ENCODE data around the gene SLC16A6.

Gene SLC16A6

GRCh38 chr17:68297195-68297594 lies 6.3 kb upstream of the SLC16A6 start:
- no peak overlapping the region for H3K27ac ChIP-seq (ENCODE audit: low read length)
- DNase-seq (ENCODE audit: low read depth, low spot score), result no peak
- peaks cover 3% of the 10 kb centered on the region; the same call in 1 of the 2 replicates for H3K27me3 ChIP-seq (ENCODE audit: control insufficient read depth, insufficient read depth, low read length)
- no peak overlapping the region for H3K4me3 ChIP-seq (ENCODE audit: low read length)
- peaks cover 8% of the 10 kb centered on the region for H3K4me1 ChIP-seq (ENCODE audit: control insufficient read depth, insufficient read depth, low read length)
- H3K9me3 ChIP-seq (ENCODE audit: control insufficient read depth, insufficient read depth, low read length), result no peaks in the 10 kb centered on the region
- no CpG with 5 or more reads among the region's 4 CpGs for WGBS (ENCODE audit: insufficient coverage, insufficient read length)
- H3K36me3 ChIP-seq (ENCODE audit: control insufficient read depth, insufficient read depth, low read length), result no peaks in the 10 kb centered on the region

- no CpG with 5 or more reads among the region's 18 CpGs for WGBS (ENCODE audit: insufficient coverage, insufficient read length)
- peaks cover 8% of the 10 kb centered on the region for H3K4me1 ChIP-seq (ENCODE audit: control insufficient read depth, insufficient read depth, low read length)
- H3K36me3 ChIP-seq (ENCODE audit: control insufficient read depth, insufficient read depth, low read length), result no peaks in the 10 kb centered on the region
- no peaks in the 10 kb centered on the region for H3K9me3 ChIP-seq (ENCODE audit: control insufficient read depth, insufficient read depth, low read length)
- peaks cover 3% of the 10 kb centered on the region; the same call in 1 of the 2 replicates for H3K27me3 ChIP-seq (ENCODE audit: control insufficient read depth, insufficient read depth, low read length)
- H3K4me3 ChIP-seq (ENCODE audit: low read length), result no peak overlapping the region
- H3K27ac ChIP-seq (ENCODE audit: low read length), result no peak overlapping the region
- no peak for DNase-seq (ENCODE audit: low read depth, low spot score)
These were observed 5.6 kb upstream of the SLC16A6 start for GRCh38 chr17:68296217-68297191.

GRCh38 chr17:68295086-68295485 lies 4.2 kb upstream of the SLC16A6 start:
- WGBS (ENCODE audit: insufficient coverage, insufficient read length), result no CpG with 5 or more reads among the region's 7 CpGs
- no peak for DNase-seq (ENCODE audit: low read depth, low spot score)
- Histone ChIP-seq H3K9me3 (ENCODE audit: control insufficient read depth, insufficient read depth, low read length) (no peaks in the 10 kb centered on the region), H3K27me3 (ENCODE audit: control insufficient read depth, insufficient read depth, low read length) (peaks cover 5% of the 10 kb centered on the region; the same call in 1 of the 2 replicates), H3K4me3 (ENCODE audit: low read length) (no peak overlapping the region), H3K36me3 (ENCODE audit: control insufficient read depth, insufficient read depth, low read length) (no peaks in the 10 kb centered on the region), H3K4me1 (ENCODE audit: control insufficient read depth, insufficient read depth, low read length) (peaks cover 8% of the 10 kb centered on the region), H3K27ac (ENCODE audit: low read length) (no peak overlapping the region)

DNA sequence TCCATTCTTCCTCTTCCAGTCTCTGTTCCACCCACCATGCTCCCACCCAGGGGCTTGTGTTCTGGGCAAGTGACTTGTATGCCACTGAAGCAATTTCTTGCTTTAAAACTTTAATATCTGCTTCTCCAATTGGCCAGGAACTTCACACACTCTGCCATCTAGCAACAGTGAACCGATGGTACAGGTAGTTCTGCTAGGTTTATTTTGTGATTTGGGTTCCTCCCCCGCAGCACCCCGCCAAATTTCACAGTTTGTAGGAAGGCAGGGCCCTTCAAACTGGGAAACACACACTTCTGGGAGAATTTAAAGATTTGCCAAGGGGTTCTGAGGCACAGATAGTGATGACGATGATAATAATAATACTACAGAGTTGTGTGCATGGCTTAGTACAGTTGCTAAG lies 3.7 kb upstream of the SLC16A6 start:
- Histone ChIP-seq H3K36me3 (ENCODE audit: control insufficient read depth, insufficient read depth, low read length) (no peaks in the 10 kb centered on the region), H3K4me1 (ENCODE audit: control insufficient read depth, insufficient read depth, low read length) (peaks cover 8% of the 10 kb centered on the region), H3K27me3 (ENCODE audit: control insufficient read depth, insufficient read depth, low read length) (peaks cover 10% of the 10 kb centered on the region), H3K4me3 (ENCODE audit: low read length) (no peak overlapping the region), H3K27ac (ENCODE audit: low read length) (no peak overlapping the region), H3K9me3 (ENCODE audit: control insufficient read depth, insufficient read depth, low read length) (no peaks in the 10 kb centered on the region)
- no peak for DNase-seq (ENCODE audit: low read depth, low spot score)
- no CpG with 5 or more reads among the region's 4 CpGs for WGBS (ENCODE audit: insufficient coverage, insufficient read length)

DNA sequence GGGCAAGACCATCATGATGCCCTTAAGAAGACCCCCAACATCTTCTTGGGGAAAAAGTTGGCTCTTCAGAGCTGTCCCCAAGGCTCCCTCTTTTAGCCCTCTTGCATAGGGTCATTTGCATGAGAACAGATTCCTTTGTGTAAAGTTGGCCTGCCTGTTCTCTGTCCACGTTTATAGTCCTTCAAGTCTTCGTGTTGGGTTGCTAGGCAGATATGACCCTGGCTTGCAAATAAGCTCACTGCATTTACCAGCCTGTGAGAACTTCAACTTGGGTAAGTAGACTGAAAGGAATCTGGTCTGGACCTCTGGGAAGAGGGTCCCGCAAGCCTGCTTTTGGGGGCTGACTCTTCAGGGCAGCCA lies 3.2 kb upstream of the SLC16A6 start:
- Histone ChIP-seq H3K4me1 (ENCODE audit: control insufficient read depth, insufficient read depth, low read length) (peaks cover 8% of the 10 kb centered on the region), H3K36me3 (ENCODE audit: control insufficient read depth, insufficient read depth, low read length) (no peaks in the 10 kb centered on the region), H3K27me3 (ENCODE audit: control insufficient read depth, insufficient read depth, low read length) (peaks cover 14% of the 10 kb centered on the region), H3K27ac (ENCODE audit: low read length) (no peak overlapping the region), H3K9me3 (ENCODE audit: control insufficient read depth, insufficient read depth, low read length) (no peaks in the 10 kb centered on the region), H3K4me3 (ENCODE audit: low read length) (no peak overlapping the region)
- WGBS (ENCODE audit: insufficient coverage, insufficient read length), result no CpG with 5 or more reads among the region's 3 CpGs
- DNase-seq (ENCODE audit: low read depth, low spot score), result no peak

GRCh38 chr17:68293490-68294195 lies 2.7 kb upstream of the SLC16A6 start:
- Histone ChIP-seq H3K27ac (ENCODE audit: low read length) (no peak overlapping the region), H3K36me3 (ENCODE audit: control insufficient read depth, insufficient read depth, low read length) (no peaks in the 10 kb centered on the region), H3K9me3 (ENCODE audit: control insufficient read depth, insufficient read depth, low read length) (no peaks in the 10 kb centered on the region), H3K4me3 (ENCODE audit: low read length) (no peak overlapping the region), H3K4me1 (ENCODE audit: control insufficient read depth, insufficient read depth, low read length) (peaks cover 8% of the 10 kb centered on the region), H3K27me3 (ENCODE audit: control insufficient read depth, insufficient read depth, low read length) (peaks cover 14% of the 10 kb centered on the region)
- no CpG with 5 or more reads among the region's 6 CpGs for WGBS (ENCODE audit: insufficient coverage, insufficient read length)
- DNase-seq (ENCODE audit: low read depth, low spot score), result no peak

DNA sequence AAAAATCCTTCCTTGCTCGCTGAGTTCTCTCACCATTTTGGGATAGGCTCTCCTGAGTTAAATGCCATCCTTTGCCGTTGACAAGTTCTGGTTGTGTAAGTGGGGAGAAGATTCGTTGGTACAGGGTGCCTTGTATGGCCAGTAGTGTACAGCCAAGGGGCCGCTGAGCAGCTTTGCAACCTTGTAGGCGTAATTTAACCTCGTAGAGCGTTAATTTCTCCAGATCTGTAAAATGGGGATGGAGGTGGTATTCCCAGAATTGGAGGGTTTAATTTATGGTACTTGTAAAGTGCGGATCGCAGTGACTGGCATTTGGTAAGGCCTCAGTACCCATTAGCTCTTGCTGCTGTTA lies 1.7 kb upstream of the SLC16A6 start:
- Histone ChIP-seq H3K4me3 (ENCODE audit: low read length) (peak overlapping the region; percentile 52; the same call in 1 of the 2 replicates), H3K9me3 (ENCODE audit: control insufficient read depth, insufficient read depth, low read length) (no peaks in the 10 kb centered on the region), H3K27ac (ENCODE audit: low read length) (no peak overlapping the region), H3K27me3 (ENCODE audit: control insufficient read depth, insufficient read depth, low read length) (peaks cover 14% of the 10 kb centered on the region), H3K36me3 (ENCODE audit: control insufficient read depth, insufficient read depth, low read length) (no peaks in the 10 kb centered on the region), H3K4me1 (ENCODE audit: control insufficient read depth, insufficient read depth, low read length) (peaks cover 8% of the 10 kb centered on the region)
- WGBS (ENCODE audit: insufficient coverage, insufficient read length), result no CpG with 5 or more reads among the region's 9 CpGs
- DNase-seq (ENCODE audit: low read depth, low spot score), result no peak

DNA sequence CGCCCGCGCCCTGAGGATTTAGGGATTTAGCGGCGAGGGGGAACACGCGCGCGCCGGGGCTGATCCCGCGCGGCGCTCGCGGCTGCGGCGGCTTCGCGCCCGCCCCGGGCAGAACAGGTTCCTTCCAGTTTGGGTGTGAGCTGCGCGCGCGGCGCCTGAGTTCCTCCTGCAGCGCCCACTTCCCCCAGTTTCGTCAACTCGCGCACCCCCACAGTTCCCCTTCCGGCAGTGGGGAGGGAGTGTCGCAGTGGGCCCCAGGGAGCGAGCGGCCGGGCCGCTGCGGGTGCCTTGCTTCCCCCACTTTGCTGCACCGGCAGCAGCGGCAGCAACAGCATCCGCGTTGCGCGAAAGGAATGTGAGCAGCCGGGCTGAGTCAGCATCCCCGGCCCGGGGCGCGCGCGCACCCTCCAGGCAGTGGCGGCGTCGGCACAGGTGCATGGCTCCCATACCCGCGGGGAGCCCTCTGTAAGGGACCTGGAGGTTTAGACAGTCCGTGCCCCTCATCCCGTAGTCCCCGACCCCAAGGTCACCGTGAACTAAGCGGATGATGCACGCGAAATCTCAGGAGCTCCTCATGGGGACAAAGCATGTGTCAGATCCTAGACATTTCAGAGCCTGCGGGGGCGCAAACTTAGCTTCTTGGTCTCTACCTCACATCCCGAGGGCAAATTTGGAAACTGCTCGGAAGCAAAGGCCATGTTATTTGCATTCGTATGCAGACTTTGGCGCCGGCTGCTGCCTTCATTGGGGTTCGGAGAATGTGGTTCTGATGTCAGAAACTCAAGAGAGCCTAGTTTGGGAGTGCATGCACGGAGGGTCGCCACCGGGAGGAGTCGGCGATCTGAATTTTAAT lies 1.1 kb upstream of the SLC16A6 start:
- peak overlapping the region; percentile 52; the same call in 1 of the 2 replicates for H3K4me3 ChIP-seq (ENCODE audit: low read length)
- no peaks in the 10 kb centered on the region for H3K9me3 ChIP-seq (ENCODE audit: control insufficient read depth, insufficient read depth, low read length)
- DNase-seq (ENCODE audit: low read depth, low spot score), result no peak
- no CpG with 5 or more reads among the region's 76 CpGs for WGBS (ENCODE audit: insufficient coverage, insufficient read length)
- H3K27ac ChIP-seq (ENCODE audit: low read length), result no peak overlapping the region
- peaks cover 14% of the 10 kb centered on the region for H3K27me3 ChIP-seq (ENCODE audit: control insufficient read depth, insufficient read depth, low read length)
- H3K4me1 ChIP-seq (ENCODE audit: control insufficient read depth, insufficient read depth, low read length), result peaks cover 8% of the 10 kb centered on the region
- no peaks in the 10 kb centered on the region for H3K36me3 ChIP-seq (ENCODE audit: control insufficient read depth, insufficient read depth, low read length)

DNA sequence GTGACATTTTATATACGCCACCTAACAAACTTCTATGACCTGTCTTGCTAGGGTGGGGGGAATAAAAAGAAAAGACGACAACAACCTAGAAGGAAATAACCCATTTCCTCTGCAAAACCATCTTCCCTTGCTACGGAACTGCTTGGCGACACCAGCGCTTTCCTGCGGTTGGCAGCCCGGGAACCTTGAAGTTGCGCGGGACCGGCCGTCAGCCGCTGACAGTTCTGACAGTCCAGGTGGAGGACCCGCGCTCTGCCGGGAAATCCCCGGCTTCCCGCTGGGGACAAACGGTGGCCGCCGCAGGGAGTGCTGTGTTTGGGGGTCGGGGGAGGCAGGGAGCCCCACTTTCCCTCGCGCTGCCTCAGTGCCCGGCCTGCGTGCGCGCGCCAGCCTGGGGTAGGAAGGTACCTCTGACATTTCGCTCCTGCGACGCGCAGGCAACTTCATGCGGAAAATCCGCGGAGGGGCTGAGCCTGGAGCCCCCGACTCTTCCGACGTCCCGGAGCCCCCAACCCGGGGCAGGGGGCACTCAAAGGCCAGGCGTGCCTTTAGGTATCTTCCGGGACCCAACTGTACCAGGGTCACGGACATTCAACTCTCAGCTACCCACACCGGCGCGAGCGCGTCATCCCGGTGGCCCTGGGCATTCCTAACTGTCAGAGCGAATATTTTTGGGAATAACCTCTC lies 516 bp downstream of the SLC16A6 start:
- Histone ChIP-seq H3K36me3 (ENCODE audit: control insufficient read depth, insufficient read depth, low read length) (no peaks in the 10 kb centered on the region), H3K27me3 (ENCODE audit: control insufficient read depth, insufficient read depth, low read length) (peaks cover 14% of the 10 kb centered on the region), H3K27ac (ENCODE audit: low read length) (no peak overlapping the region), H3K9me3 (ENCODE audit: control insufficient read depth, insufficient read depth, low read length) (no peaks in the 10 kb centered on the region), H3K4me1 (ENCODE audit: control insufficient read depth, insufficient read depth, low read length) (peaks cover 5% of the 10 kb centered on the region; the same call in 1 of the 2 replicates), H3K4me3 (ENCODE audit: low read length) (peak overlapping the region; percentile 35; the same call in 1 of the 2 replicates)
- WGBS (ENCODE audit: insufficient coverage, insufficient read length), result no CpG with 5 or more reads among the region's 50 CpGs
- DNase-seq (ENCODE audit: low read depth, low spot score), result no peak
